PC-3 (cell line): ENCODE results near the gene ABCF3. TPM values are rescaled to one million over a fixed set of nuclear protein-coding genes. Genes with fewer than 3 reads are reported as not detected.

Experiments used
- ATAC-seq: fragments of 200-7000 bp; cut with Tn5 transposase; 2 replicates; pipeline ENCODE4 v1.9.1; 2020; ENCODE audit warnings: mild to moderate bottlenecking, moderate library complexity
- BruUV-seq: library from RNA; stranded (reverse); fragments of 400-500 nt; replicated peaks from 2 replicates; lab custom pipeline; 2021; lab: Mats Ljungman, UMichigan
- CTCF ChIA-PET: fragments of 300-600 bp; sonication (Branson Sonifier 250); formaldehyde crosslinking; loops from one replicate; lab custom pipeline; 2022; ENCODE audit warnings: antibody characterized with exemption; lab: Charles Lee
- POLR2A ChIA-PET: fragments of 300-600 bp; sonication (Branson Sonifier 250); formaldehyde crosslinking; loops from one replicate; lab custom pipeline; 2022; ENCODE audit warnings: antibody characterized with exemption; ENCODE audit not compliant: unreplicated experiment; lab: Charles Lee
- DNase-seq: peaks from one replicate; pipeline ENCODE4 v3.0.0-alpha.2; 2015
- H2AFZ ChIP-seq: fragments of 300-600 bp; sonication (generic); 2 replicates; pipeline ENCODE4 v1.6.0; 2016; ENCODE audit warnings: antibody characterized with exemption, low read length
- H3F3A ChIP-seq: fragments of 300-600 bp; sonication (generic); one replicate; pipeline ENCODE4 v1.6.0; 2017; ENCODE audit warnings: antibody characterized with exemption, low read length, control low read depth, mild to moderate bottlenecking; ENCODE audit not compliant: unreplicated experiment
- H3K27ac ChIP-seq: fragments of 300-600 bp; sonication (generic); 2 replicates; pipeline ENCODE4 v1.5.1; 2016; ENCODE audit warnings: mild to moderate bottlenecking, low read length
- H3K27me3 ChIP-seq: fragments of 300-600 bp; sonication (generic); 2 replicates; pipeline ENCODE4 v1.6.1; 2016; ENCODE audit warnings: low read length, mixed read lengths
- H3K36me3 ChIP-seq: fragments of 300-600 bp; sonication (generic); 2 replicates; pipeline ENCODE4 v1.6.1; 2016; ENCODE audit warnings: low read depth, mixed run types, low read length, mixed read lengths
- H3K4me1 ChIP-seq: fragments of 300-600 bp; sonication (generic); 2 replicates; pipeline ENCODE4 v1.5.1; 2016; ENCODE audit warnings: low read length; ENCODE audit not compliant: insufficient read depth
- H3K4me2 ChIP-seq: fragments of 300-600 bp; sonication (generic); 2 replicates; pipeline ENCODE4 v1.6.0; 2016; ENCODE audit warnings: low read length
- H3K4me3 ChIP-seq: fragments of 300-600 bp; sonication (generic); 2 replicates; pipeline ENCODE4 v1.5.1; 2016; ENCODE audit warnings: mild to moderate bottlenecking, low read length, mixed read lengths
- H3K79me2 ChIP-seq: fragments of 300-600 bp; sonication (generic); 2 replicates; pipeline ENCODE4 v1.6.1; 2017; ENCODE audit warnings: low read length, mixed read lengths
- H3K9ac ChIP-seq: fragments of 300-600 bp; sonication (generic); 2 replicates; pipeline ENCODE4 v1.6.0; 2016; ENCODE audit warnings: mild to moderate bottlenecking, low read length
- H3K9me2 ChIP-seq: fragments of 300-600 bp; sonication (generic); replicated peaks from 2 replicates; pipeline ENCODE4 v1.6.1; 2016; ENCODE audit warnings: mixed run types, low read length, mixed read lengths
- H3K9me3 ChIP-seq: fragments of 300-600 bp; sonication (generic); 2 replicates; pipeline ENCODE4 v1.6.1; 2016; ENCODE audit warnings: low read length, mixed read lengths
- H4K20me1 ChIP-seq: fragments of 300-600 bp; sonication (generic); 2 replicates; pipeline ENCODE4 v1.6.1; 2016; ENCODE audit warnings: low read length, mixed read lengths
- EZH2 ChIP-seq: fragments of 300-600 bp; sonication (generic); IDR thresholded peaks from one replicate; pipeline ENCODE4 v1.6.1; 2017; ENCODE audit warnings: antibody characterized with exemption, mild to moderate bottlenecking, low read length; ENCODE audit not compliant: unreplicated experiment
- EZH2phosphoT487 ChIP-seq: fragments of 300-600 bp; sonication (generic); IDR thresholded peaks from 2 replicates; pipeline ENCODE4 v1.6.1; 2018; ENCODE audit warnings: mild to moderate bottlenecking, antibody characterized with exemption, low read length, borderline replicate concordance
- intact Hi-C: fragments of 100-400 bp; cut with micrococcal nuclease; formaldehyde crosslinking; loops from 2 replicates; pipeline ENCODE4 v1.9.0; 2023
- total RNA-seq: library from RNA; depleted of rRNA; stranded (reverse); fragments of >200 nt; gene quantifications from 2 replicates; pipeline ENCODE4 v1.2.3, GENCODE V29; 2014
- TF ChIP-seq, protein P1 (sequence below): fragments of 300-600 bp; sonication (generic); conservative IDR thresholded peaks from 2 replicates; pipeline ENCODE4 v1.5.1; 2017; ENCODE audit warnings: antibody characterized with exemption, low read depth, mild to moderate bottlenecking, low read length

ABCF3 gene
- total RNA-seq, 1 experiment from 2014 or later: 85.5 TPM

DNA sequence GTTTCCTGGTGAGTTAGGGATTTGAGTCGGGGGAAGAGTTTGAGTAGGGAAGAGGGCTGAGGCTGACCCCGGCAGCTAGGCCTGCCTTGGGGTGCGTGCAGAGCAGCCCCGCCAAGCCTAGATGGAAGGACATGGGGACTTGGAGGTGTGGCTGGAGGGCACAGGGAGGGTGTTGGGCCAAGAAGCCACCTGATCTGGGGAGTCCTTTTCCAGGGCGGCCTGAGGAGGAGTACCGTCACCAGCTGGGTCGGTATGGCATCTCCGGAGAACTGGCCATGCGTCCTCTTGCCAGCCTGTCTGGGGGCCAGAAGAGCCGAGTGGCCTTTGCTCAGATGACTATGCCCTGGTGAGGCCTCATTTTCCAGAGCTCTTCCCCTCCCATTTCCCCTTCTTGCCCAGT lies 6.9 kb downstream of the ABCF3 start:
- no TSS peak for BruUV-seq
- peaks cover 65% of the 10 kb centered on the region for H3K36me3 ChIP-seq
- ATAC-seq: no peak

DNA sequence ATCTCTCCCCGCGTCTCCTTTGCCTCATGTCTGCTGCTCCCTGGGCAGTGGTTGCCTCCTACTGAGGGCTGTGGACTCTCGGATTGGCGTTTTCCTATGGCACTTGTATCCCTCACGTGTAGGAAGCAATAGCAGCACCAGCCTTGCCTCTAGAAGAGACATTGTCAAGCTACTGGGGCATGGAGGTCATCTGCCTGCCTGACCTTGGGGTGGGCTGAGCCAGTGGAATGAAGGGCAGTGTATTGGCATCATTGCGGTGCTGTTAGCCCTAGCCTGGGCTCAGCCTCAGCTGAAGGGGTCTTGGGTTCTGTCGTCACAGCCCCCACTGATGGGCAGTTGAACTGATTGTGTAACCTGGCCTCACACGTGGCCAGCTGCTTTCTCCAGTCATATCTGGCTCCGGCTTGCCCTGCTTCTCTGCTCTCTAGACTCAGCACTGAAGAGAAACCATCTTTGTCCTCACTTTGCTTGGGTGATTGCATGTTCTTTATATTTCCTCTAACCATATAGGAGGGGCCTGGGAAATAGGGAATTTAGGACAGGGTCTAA lies 8.1 kb downstream of the ABCF3 start:
- H3K27me3 ChIP-seq: no peaks in the 10 kb centered on the region
- H2AFZ ChIP-seq: no peak overlapping the region
- DNase-seq (no peak), ATAC-seq (no peak)
- POLR2A ChIA-PET: no interaction called here
- no peaks in the 10 kb centered on the region for H3K4me1 ChIP-seq
- no peaks in the 10 kb centered on the region for H3K9me3 ChIP-seq
- H3K4me2 ChIP-seq: no peak overlapping the region
- intact Hi-C loops: no loop called here
- no peak overlapping the region for H3K4me3 ChIP-seq
- H3F3A ChIP-seq: no peaks in the 10 kb centered on the region
- no peaks in the 10 kb centered on the region for H3K9me2 ChIP-seq
- H4K20me1 ChIP-seq: no peaks in the 10 kb centered on the region
- H3K9ac ChIP-seq: no peak overlapping the region
- CTCF ChIA-PET: no interaction called here
- no peak for TF ChIP-seq EZH2phosphoT487
- TF ChIP-seq EZH2: no peak
- TF ChIP-seq, protein P1, sequence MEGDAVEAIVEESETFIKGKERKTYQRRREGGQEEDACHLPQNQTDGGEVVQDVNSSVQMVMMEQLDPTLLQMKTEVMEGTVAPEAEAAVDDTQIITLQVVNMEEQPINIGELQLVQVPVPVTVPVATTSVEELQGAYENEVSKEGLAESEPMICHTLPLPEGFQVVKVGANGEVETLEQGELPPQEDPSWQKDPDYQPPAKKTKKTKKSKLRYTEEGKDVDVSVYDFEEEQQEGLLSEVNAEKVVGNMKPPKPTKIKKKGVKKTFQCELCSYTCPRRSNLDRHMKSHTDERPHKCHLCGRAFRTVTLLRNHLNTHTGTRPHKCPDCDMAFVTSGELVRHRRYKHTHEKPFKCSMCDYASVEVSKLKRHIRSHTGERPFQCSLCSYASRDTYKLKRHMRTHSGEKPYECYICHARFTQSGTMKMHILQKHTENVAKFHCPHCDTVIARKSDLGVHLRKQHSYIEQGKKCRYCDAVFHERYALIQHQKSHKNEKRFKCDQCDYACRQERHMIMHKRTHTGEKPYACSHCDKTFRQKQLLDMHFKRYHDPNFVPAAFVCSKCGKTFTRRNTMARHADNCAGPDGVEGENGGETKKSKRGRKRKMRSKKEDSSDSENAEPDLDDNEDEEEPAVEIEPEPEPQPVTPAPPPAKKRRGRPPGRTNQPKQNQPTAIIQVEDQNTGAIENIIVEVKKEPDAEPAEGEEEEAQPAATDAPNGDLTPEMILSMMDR: no peak
- H3K27ac ChIP-seq: no peak overlapping the region
- peaks cover 10% of the 10 kb centered on the region for H3K79me2 ChIP-seq
- peaks cover 56% of the 10 kb centered on the region for H3K36me3 ChIP-seq
- no TSS peak for BruUV-seq

More for the DNA sequence above, 6.9 kb downstream of the ABCF3 start:
- Histone ChIP-seq H3F3A (no peaks in the 10 kb centered on the region), H2AFZ (no peak overlapping the region), H3K4me1 (peaks cover under 1% of the 10 kb centered on the region; the same call in 1 of the 2 replicates), H3K9me2 (no peaks in the 10 kb centered on the region), H3K4me2 (no peak overlapping the region), H3K9me3 (no peaks in the 10 kb centered on the region), H3K4me3 (no peak overlapping the region), H4K20me1 (peaks cover under 1% of the 10 kb centered on the region; the same call in 1 of the 2 replicates), H3K9ac (no peak overlapping the region), H3K79me2 (peaks cover 21% of the 10 kb centered on the region), H3K27me3 (no peaks in the 10 kb centered on the region), H3K27ac (no peak overlapping the region)
- ChIA-PET CTCF (no interaction called here), POLR2A (no interaction called here)
- intact Hi-C loops: no loop called here
- TF ChIP-seq EZH2phosphoT487 (no peak), EZH2 (no peak)
- TF ChIP-seq, protein P1: no peak
- no peak for DNase-seq

DNA sequence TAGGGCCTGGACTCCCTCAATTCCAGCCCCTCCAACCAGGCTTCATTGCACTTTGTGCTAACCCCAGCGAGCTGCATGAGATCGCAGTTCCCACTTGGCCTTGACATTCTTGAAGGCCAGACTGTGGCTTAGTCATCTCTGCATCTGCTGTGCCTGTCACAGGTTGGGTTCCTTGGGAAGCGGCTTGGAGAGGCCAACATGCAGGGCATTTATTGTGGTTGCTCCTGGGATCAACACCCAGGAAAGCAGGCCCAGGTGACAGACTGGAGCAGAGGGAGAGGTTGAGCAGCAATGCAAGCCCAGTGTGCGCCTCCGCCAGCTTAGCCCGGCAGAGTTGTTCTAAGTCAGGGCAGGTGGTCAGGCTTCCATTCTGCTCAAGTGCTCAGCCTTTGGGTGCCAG lies 10.5 kb downstream of the ABCF3 start:
- no TSS peak for BruUV-seq
- H3K27ac ChIP-seq: no peak overlapping the region
- no peak overlapping the region for H3K4me2 ChIP-seq
- no peaks in the 10 kb centered on the region for H4K20me1 ChIP-seq
- no peak for TF ChIP-seq EZH2
- TF ChIP-seq, protein P1: no peak
- TF ChIP-seq EZH2phosphoT487: no peak
- H2AFZ ChIP-seq: no peak overlapping the region
- 0 out of 2 replicates have a peak, but pooled peaks have one; percentile 22 for ATAC-seq
- intact Hi-C loops: no loop called here
- H3K4me3 ChIP-seq: no peak overlapping the region
- no peaks in the 10 kb centered on the region for H3K4me1 ChIP-seq
- H3K79me2 ChIP-seq: no peaks in the 10 kb centered on the region
- POLR2A ChIA-PET: no interaction called here
- no peaks in the 10 kb centered on the region for H3K27me3 ChIP-seq
- H3K9me3 ChIP-seq: no peaks in the 10 kb centered on the region
- no peak overlapping the region for H3K9ac ChIP-seq
- no peaks in the 10 kb centered on the region for H3K9me2 ChIP-seq
- H3K36me3 ChIP-seq: peaks cover 32% of the 10 kb centered on the region
- CTCF ChIA-PET: interaction anchor here (0.6 kb wide), 1 partner anchor 22 kb away, joined by 8 read pairs; no protein-coding TSS in a partner anchor
- no peak for DNase-seq
- no peaks in the 10 kb centered on the region for H3F3A ChIP-seq
